Left lung (tissue), 10 donors: Measurements from ENCODE around the gene DNAAF5. TPM values are rescaled to one million over a fixed set of nuclear protein-coding genes. Genes with fewer than 3 reads are reported as not detected.

Experiments
- ATAC-seq: fragments of 200-7000 bp; cut with Tn5 transposase; one replicate; pipeline ENCODE4 v1.9.1; 2020; ENCODE audit warnings: moderate library complexity
- DNase-seq, 4 donors: peaks; one replicate each; pipeline ENCODE4 v3.0.0-alpha.2; 2013 to 2020
- H3K27ac ChIP-seq, 2 donors: fragments of 200-600 bp; sonication (generic) in 1 of 2; one replicate each; pipeline versions ENCODE4 v1.5.0 to v1.8.0; 2020 to 2021
- H3K27me3 ChIP-seq, 2 donors: fragments of 200-600 bp; sonication (generic) in 1 of 2; one replicate each; pipeline versions ENCODE4 v1.5.0 to v1.8.0; 2020 to 2021
- H3K36me3 ChIP-seq, 2 donors: fragments of 200-600 bp; sonication (generic) in 1 of 2; one replicate each; pipeline versions ENCODE4 v1.5.0 to v1.8.0; 2020 to 2021
- H3K4me1 ChIP-seq, 2 donors: fragments of 200-600 bp; one replicate each; pipeline ENCODE4 v1.8.0; 2021
- H3K4me3 ChIP-seq, 2 donors: fragments of 200-600 bp; sonication (generic) in 1 of 2; one replicate each; pipeline versions ENCODE4 v1.5.0 to v1.8.0; 2020 to 2021; ENCODE audit warnings: mild to moderate bottlenecking in 1 of 2
- H3K9me3 ChIP-seq, 2 donors: fragments of 200-600 bp; sonication (generic) in 1 of 2; one replicate each; pipeline versions ENCODE4 v1.5.0 to v1.8.0; 2020 to 2021
- CTCF ChIP-seq, 2 donors: fragments of 200-600 bp; sonication (generic) in 1 of 2; IDR thresholded peaks; one replicate each; pipeline versions ENCODE4 v1.5.0 to v1.8.0; 2021; ENCODE audit warnings: antibody characterized with exemption in 2 of 2
- intact Hi-C, 2 donors: fragments of 100-400 bp; cut with DNase I; formaldehyde crosslinking; loops; one replicate each; pipeline versions ENCODE4 v1.11.2 to v1.14.2; 2022
- polyA plus RNA-seq, 6 donors: library from polyadenylated mRNA; unstranded; fragments of 120-200 nt; gene quantifications; one replicate each; pipeline ENCODE4 v1.2.1, GENCODE V29; 2013; ENCODE audit not compliant: insufficient read length in 6 of 6
- total RNA-seq, 2 donors: library from RNA; stranded (reverse); fragmentation: NEBNext Ultra II Directional; extraction: Animal tissue kit (Norgen Biotek cat#: 25700); gene quantifications; one replicate each; pipeline ENCODE4 v1.2.1, GENCODE V29; 2021
- donor health status: DM: no; HTN: yes; CAD: no.
- donor health status: DM: no; HTN: no; CAD: no.

The DNAAF5 gene
- total and polyA plus RNA-seq, 8 donors = 19.9 to 30.6 (median 26.2) TPM

- H3K4me1 ChIP-seq = peaks cover 12 to 50% of the 10 kb centered on the region in 2 donors
- no peak for TF ChIP-seq CTCF (IDR thresholded peaks at IDR 0.05)
Measured at GRCh38 chr7:833601-834258, 107.2 kb downstream of the DNAAF5 start.

GRCh38 chr7:834277-834676 lies 107.8 kb downstream of the DNAAF5 start:
- H3K9me3 ChIP-seq = no peaks in the 10 kb centered on the region
- no peaks in the 10 kb centered on the region for H3K27me3 ChIP-seq
- TF ChIP-seq CTCF (IDR thresholded peaks at IDR 0.05) = no peak
- H3K36me3 ChIP-seq = peaks cover 0 to 15% of the 10 kb centered on the region in 2 donors
- no peak for ATAC-seq
- DNase-seq = peak in 1 of 4 donors; percentile 65
- intact Hi-C loops = no loop called here
- H3K27ac ChIP-seq = no peak overlapping the region
- peaks cover 12 to 46% of the 10 kb centered on the region in 2 donors for H3K4me1 ChIP-seq
- H3K4me3 ChIP-seq = no peak overlapping the region

More at GRCh38 chr7:833601-834258, 107.2 kb downstream of the DNAAF5 start:
- peak in 1 of 4 donors; percentile 37 for DNase-seq
- Histone ChIP-seq H3K4me3 (no peak overlapping the region), H3K9me3 (no peaks in the 10 kb centered on the region), H3K27ac (no peak overlapping the region), H3K36me3 (peaks cover 0 to 10% of the 10 kb centered on the region in 2 donors), H3K27me3 (no peaks in the 10 kb centered on the region)
- intact Hi-C loops = no loop called here
- no peak for ATAC-seq

- Histone ChIP-seq H3K27ac (peak overlapping the region in 1 of 2 donors; percentile 26), H3K4me1 (peaks cover 12 to 39% of the 10 kb centered on the region in 2 donors), H3K27me3 (no peaks in the 10 kb centered on the region), H3K36me3 (peaks cover 0 to 22% of the 10 kb centered on the region in 2 donors), H3K9me3 (no peaks in the 10 kb centered on the region), H3K4me3 (no peak overlapping the region)
- TF ChIP-seq CTCF (IDR thresholded peaks at IDR 0.05) = no peak
- ATAC-seq (no peak), DNase-seq (peak in 1 of 4 donors; percentile 71)
- intact Hi-C loops = no loop called here
Measured at GRCh38 chr7:835021-835420, 108.5 kb downstream of the DNAAF5 start.

- intact Hi-C loops = no loop called here
Measured at GRCh38 chr7:835485-836401, 109.2 kb downstream of the DNAAF5 start.

More at GRCh38 chr7:835485-836401, 109.2 kb downstream of the DNAAF5 start:
- Histone ChIP-seq H3K36me3 (peaks cover 0 to 26% of the 10 kb centered on the region in 2 donors), H3K9me3 (no peaks in the 10 kb centered on the region), H3K4me1 (peaks cover 9 to 32% of the 10 kb centered on the region in 2 donors), H3K27ac (peak overlapping the region in 1 of 2 donors; percentile 35), H3K27me3 (no peaks in the 10 kb centered on the region), H3K4me3 (no peak overlapping the region)
- peak in 1 of 4 donors; percentile 61 for DNase-seq
- TF ChIP-seq CTCF (IDR thresholded peaks at IDR 0.05) = no peak
- no peak for ATAC-seq

Other genes starting within 250 kb of the DNAAF5 start
- 10 to 100 TPM; 29.1 to 69.4 TPM for gene PDGFA, start 206.9 kb upstream of the DNAAF5 start, total RNA-seq
- gene PDGFA, start 206.9 kb upstream of the DNAAF5 start, polyA plus RNA-seq = 10 to 100 TPM; 25.9 to 49.6 (median 36.3) TPM
- gene PRKAR1B, start 582 bp downstream of the DNAAF5 start, total RNA-seq = 10 to 100 TPM; 16.3 to 19.6 TPM
- 10 to 100 TPM; 36.5 to 43.5 (median 38.5) TPM for gene PRKAR1B, start 582 bp downstream of the DNAAF5 start, polyA plus RNA-seq
- gene SUN1, start 105.8 kb downstream of the DNAAF5 start, total RNA-seq = 100 to 1,000 TPM; 101 to 109 TPM
- 100 to 1,000 TPM; 137 to 182 (median 159) TPM for gene SUN1, start 105.8 kb downstream of the DNAAF5 start, polyA plus RNA-seq
- gene GET4, start 149.9 kb downstream of the DNAAF5 start, total RNA-seq = 10 to 100 TPM; 30.1 to 31.6 TPM
- 10 to 100 TPM; 25.0 to 39.0 (median 31.1) TPM for gene GET4, start 149.9 kb downstream of the DNAAF5 start, polyA plus RNA-seq
- gene ADAP1, start 228.0 kb downstream of the DNAAF5 start, total RNA-seq = 10 to 100 TPM; 25.8 to 35.1 TPM
- 1 to 10 TPM; 5.1 to 8.7 (median 7.6) TPM for gene ADAP1, start 228.0 kb downstream of the DNAAF5 start, polyA plus RNA-seq
- 10 to 100 TPM in 1 of 2 donors, 1 to 10 TPM in 1; 9.1 to 10.8 TPM for gene COX19, start 248.8 kb downstream of the DNAAF5 start, total RNA-seq
- gene COX19, start 248.8 kb downstream of the DNAAF5 start, polyA plus RNA-seq = 10 to 100 TPM; 13.1 to 18.1 (median 16.7) TPM